HG03432 (cell line): ENCODE data around the gene OR4D2.

ENCODE experiments used
- ATAC-seq: cut with Tn5 transposase; IDR thresholded peaks from one replicate; pipeline ENCODE4 v1.9.1; 2021; ENCODE audit warnings: mild to moderate bottlenecking, moderate library complexity; ENCODE audit not compliant: unreplicated experiment

OR4D2 gene

DNA sequence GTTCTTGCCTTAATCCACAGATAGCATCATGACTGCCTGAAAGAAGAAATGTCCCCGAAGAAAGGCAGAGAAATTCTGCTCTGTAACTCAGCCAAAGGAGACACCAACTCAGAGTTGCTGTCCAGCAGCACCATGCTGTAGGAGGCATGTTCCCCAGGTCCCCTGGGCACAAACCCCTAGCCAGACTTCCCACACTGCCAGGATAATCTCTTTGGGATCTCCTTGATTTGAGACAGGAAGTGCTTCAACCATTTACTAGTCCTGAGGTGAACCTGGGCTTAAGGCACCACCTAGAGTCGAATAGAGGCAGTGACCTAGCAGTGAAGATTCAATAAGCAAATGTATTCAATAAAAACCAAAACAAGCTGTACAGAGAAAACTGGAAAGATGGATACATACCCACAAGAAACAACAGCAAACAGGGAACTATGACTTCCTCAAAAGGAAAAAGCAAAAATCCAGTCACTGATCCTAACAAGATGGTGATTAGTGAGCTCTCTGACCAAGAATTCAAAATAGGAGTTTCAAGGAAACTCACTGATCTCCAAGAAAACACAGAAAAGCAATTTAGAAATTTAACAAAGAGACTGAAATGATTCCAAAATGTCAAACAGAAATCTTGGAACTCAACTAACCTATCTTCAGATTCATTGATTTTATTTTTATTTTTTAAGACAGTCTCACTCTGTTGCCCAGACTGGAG is 5.7 kb downstream of the OR4D2 start:
- no peak for ATAC-seq

DNA sequence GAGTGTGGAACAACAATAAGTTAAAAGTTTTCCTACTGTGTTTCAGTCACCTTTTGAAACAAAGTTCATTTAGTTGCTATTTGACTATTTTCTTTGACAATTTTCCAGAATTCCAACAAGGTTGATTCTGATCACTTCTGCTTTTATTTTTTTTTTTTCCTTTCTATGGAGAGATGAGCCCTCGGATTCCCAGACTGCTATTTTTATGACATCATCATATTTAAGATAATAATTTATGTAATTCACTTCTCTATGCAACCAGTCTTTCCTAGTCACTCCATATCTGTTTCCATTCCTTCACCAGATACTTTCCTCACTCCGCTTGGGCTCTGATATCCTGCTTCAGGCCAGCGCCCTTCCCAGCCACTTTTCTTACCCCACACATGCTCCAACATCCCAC is 8.1 kb downstream of the OR4D2 start:
- ATAC-seq: no peak

- ATAC-seq: no peak
Observed at GRCh38 chr17:58176200-58176599, 9.4 kb downstream of the OR4D2 start.

GRCh38 chr17:58181796-58182195 is 15.0 kb downstream of the OR4D2 start:
- ATAC-seq: no peak

GRCh38 chr17:58183514-58183913 is 16.7 kb downstream of the OR4D2 start:
- ATAC-seq: no peak

DNA sequence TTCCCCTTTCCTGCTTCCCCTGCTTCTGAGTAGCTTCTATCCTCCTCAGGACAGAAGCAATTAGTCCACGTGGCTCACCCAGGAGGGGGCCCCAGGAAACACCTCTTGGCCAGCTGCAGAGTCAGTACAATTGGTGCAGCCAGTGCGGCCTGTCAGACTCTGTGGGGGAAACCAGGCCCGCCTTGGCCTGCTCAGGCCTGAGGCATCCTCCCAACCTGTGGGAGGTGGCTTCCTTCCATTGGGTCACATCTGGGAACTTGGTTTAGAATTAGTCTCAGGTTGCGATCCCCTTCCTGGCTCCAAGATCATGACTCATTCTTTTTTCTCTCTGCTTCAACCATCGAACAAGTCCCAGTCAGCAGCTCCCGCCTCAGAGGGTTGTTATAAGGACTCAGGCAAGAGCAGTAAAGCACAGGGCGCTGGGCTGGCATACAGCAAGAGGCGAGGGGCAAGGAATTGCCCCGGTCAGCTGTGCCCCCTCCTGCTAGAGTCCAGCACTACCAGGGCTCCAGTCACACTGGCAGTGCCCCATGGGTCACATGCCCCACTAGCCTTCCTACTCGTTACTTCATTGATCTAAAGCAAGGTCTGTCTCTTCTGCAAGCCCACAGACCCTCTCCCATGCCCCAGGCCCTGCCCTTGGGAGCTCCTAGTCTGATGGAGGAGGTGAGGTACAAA is 17.7 kb downstream of the OR4D2 start:
- no peak for ATAC-seq

DNA sequence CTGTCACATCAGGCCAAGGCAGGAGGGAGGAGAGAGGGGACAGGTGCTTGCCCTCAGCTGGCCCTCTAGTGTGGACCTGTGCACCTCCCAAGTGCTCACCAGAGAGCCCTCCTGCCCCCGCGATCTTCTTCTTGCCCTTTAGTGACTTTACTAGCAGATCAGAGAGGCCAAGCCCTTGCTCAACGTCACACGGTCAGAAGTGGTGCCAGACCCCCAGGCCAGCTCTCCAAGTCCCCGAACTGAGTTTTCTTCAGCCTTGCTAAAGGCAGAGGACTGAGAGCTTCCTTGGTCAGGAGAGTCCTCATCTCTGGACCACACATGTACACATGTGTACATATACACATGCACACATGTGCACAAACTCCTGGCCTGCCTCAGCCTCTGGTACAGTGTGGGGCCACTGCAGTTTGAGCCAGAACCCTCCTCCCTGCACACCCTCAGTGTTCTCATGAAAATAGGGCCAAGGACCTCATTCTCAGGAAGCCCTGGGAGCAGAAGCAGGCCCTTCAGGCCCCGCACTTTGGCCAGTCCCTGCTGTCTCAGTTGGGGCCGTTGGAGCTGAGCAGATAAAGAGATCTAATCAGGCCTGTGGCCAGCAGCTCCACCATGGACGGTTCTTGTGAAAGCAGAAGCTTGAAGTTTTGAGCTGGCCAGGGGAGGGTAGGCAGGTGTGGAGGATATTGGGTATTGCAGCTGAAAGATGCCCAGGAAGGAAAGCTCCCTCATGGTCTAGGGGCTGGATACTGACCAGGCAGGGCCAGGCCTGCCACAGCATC is 18.4 kb downstream of the OR4D2 start:
- ATAC-seq: no peak

DNA sequence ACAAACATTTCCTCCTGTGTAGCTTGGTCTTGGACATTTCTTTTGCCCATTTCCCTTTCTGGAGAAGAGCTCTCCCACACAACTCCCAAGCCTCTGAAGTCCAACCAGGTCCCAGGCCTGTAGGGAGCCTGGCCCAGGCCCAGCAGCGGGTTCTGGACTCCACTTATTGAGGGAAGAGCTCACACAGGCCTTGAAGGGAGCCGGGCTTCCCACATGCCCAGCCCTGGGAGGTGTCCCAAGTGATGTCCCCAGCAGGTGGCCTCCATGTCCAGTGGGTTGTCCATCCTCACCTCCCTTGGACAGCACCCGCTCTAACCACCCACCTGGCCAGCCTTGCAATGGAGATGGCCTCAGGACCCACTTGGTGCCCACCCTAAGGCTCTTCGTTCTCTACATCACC is 19.8 kb downstream of the OR4D2 start:
- ATAC-seq: no peak

GRCh38 chr17:58187063-58187462 is 20.3 kb downstream of the OR4D2 start:
- no peak for ATAC-seq

GRCh38 chr17:58187675-58188074 is 20.9 kb downstream of the OR4D2 start:
- ATAC-seq: no peak

- ATAC-seq: no peak
Observed at GRCh38 chr17:58189436-58190146, 22.8 kb downstream of the OR4D2 start.

DNA sequence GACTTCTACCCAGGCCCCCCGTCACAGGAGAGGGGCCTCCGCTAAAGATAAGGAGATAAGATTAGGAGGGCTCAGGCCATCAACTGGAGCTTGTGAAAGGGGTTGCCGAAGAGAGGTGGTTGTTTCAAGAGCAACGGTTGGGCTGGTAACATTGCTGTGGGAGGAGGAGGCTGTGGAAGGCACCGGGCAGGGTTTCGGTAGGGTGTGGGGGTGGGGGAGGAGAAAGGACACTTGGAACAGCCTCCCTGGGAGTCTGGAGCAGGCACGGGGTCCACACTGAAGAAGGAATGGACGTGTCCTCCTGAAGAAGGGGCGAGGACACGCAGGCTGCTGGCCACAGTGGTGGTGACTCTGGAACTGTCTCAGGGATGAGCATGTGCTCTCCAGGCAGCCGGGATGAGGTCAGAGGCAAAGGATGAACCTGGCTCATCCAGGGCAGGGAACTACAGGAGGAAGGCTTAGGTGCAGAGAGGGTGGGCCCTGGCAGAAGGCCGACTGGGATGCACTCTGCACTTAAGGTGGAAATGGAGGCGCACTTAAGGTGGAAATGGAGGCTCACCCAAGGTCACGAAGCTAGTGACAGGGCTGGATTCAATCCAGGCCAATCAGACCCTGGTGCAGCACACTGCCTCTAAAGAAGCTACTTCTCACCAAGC is 24.6 kb downstream of the OR4D2 start:
- no peak for ATAC-seq

DNA sequence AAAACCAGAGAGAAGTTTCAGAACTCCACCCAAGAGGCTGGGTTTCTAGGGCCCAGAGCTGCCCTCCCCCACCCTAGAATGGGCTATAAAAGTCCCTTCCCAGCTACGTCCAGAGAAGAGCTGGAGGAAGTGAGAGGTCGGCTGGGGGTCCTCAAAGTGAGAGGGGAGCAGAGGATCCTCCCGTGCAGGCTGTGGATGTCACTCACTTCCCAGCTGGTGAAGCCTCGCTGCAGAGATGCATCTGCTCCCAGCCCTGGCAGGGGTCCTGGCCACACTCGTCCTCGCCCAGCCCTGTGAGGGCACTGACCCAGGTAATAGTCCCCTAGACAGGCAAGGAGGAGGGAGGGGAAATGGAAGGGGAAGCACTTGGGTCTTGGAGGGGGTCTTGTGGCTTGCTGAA is 25.8 kb downstream of the OR4D2 start, which contains the start of gene EPX:
TSS of gene EPX (plus strand) at position 115 of the 400 bp plus-strand sequence. CDS start at position 236, 121 bp downstream.
- ATAC-seq: no peak

GRCh38 chr17:58193641-58194255 is 27.0 kb downstream of the OR4D2 start:
- no peak for ATAC-seq

DNA sequence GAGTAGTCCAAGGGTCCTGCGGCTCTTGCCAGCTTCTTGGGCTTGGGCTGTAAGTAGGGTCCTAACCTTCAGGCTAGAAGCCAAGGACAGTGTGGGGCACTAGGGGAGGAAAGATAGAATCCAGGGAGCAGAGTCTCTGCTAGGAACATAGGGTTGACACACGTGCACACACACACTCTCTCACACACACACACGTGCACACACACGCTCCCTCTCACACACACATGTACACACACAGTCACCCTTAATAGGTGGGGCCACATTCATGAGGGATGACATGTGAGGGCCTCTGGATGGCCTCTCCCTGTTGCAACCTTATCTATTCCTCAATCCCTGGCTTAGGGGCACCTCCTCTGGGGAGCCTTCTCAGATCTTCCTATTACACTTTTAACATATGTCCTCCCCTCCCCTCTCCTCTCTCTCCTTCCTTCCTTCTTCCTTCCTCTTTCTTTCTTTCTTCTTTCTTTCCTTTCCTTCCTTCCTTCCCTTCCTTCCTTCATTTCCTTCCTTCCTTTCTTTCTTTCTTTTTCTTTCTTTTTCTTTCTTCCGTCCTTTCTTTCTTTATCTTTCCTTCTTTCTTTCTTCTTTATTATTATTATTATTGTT is 28.8 kb downstream of the OR4D2 start:
- ATAC-seq: no peak

GRCh38 chr17:58196610-58197009 is 29.8 kb downstream of the OR4D2 start:
- ATAC-seq: no peak

GRCh38 chr17:58200024-58200633 is 33.3 kb downstream of the OR4D2 start:
- no peak for ATAC-seq

DNA sequence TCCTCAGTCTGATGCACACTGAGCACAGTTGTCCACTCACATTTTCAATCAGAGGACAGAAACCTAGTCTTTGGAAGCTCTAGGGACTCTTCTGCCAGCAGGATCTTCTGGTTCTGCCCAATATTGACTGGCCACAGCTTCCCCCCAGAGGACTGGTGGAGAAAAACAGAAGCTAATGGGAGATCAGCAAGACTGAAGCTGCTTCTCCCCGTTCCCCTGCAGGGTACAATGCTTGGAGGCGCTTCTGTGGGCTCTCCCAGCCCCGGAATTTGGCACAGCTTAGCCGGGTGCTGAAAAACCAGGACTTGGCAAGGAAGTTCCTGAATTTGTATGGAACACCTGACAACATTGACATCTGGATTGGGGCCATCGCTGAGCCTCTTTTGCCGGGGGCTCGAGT is 36.1 kb downstream of the OR4D2 start:
- no peak for ATAC-seq

DNA sequence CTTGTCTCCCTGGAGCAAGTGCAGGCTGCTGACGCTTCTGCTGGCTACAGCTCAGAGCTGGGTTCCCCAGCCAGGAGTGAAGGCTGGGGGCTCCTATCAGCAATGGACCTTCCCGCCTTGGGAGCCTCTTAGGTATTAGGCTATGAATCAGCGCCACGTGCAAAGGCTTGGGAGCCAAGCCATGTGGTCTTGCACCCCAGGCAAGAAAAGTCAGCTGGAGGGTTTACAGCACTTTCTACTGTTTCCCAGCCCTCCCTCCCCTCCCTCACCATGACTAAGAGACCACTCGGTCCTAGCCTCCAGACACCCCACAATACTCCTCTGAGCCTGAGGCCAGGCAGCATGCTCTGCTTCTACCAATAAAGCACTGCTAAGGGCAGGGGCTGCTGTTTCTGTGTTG is 38.0 kb downstream of the OR4D2 start:
- ATAC-seq: no peak
